RWPE2 (cell line): ENCODE measurements around the gene SAE1.

Source experiments
- ATAC-seq: fragments of 200-7000 bp; cut with Tn5 transposase; 3 replicates; pipeline ENCODE4 v1.9.1; 2021; ENCODE audit warnings: low read depth
- DNase-seq: peaks from one replicate; pipeline ENCODE4 v3.0.0-alpha.2; 2020; ENCODE audit warnings: low spot score
- H3K27ac ChIP-seq: fragments of 450-650 bp; 2 replicates; pipeline ENCODE4 v1.5.1; 2017; ENCODE audit warnings: mild to moderate bottlenecking; ENCODE audit not compliant: poor library complexity, severe bottlenecking
- H3K27me3 ChIP-seq: fragments of 250-450 bp; sonication (Bioruptor Pico); 2 replicates; pipeline ENCODE4 v1.5.1; 2021; ENCODE audit warnings: mild to moderate bottlenecking, moderate library complexity; ENCODE audit not compliant: insufficient read depth, poor library complexity, severe bottlenecking
- H3K36me3 ChIP-seq: fragments of 250-450 bp; sonication (Bioruptor Pico); 2 replicates; pipeline ENCODE4 v1.5.1; 2020; ENCODE audit warnings: low read depth, mild to moderate bottlenecking, moderate library complexity
- H3K4me1 ChIP-seq: fragments of 250-450 bp; sonication (Bioruptor Pico); 2 replicates; pipeline ENCODE4 v1.5.1; 2021; ENCODE audit warnings: mild to moderate bottlenecking, moderate library complexity; ENCODE audit not compliant: insufficient read depth, poor library complexity, severe bottlenecking
- H3K4me3 ChIP-seq: fragments of 250-450 bp; sonication (Bioruptor Pico); 2 replicates; pipeline ENCODE4 v1.5.1; 2021; ENCODE audit warnings: mild to moderate bottlenecking, moderate library complexity; ENCODE audit not compliant: severe bottlenecking
- H3K9me3 ChIP-seq: fragments of 250-450 bp; sonication (Bioruptor Pico); 2 replicates; pipeline ENCODE4 v1.5.1; 2021; ENCODE audit warnings: mild to moderate bottlenecking, moderate library complexity; ENCODE audit not compliant: severe bottlenecking
- TF ChIP-seq, protein P1 (sequence below): fragments of 450-650 bp; IDR thresholded peaks from one replicate; pipeline ENCODE4 v1.5.1; 2017; ENCODE audit warnings: mild to moderate bottlenecking, moderate library complexity; ENCODE audit not compliant: poor library complexity, severe bottlenecking

Gene SAE1

DNA sequence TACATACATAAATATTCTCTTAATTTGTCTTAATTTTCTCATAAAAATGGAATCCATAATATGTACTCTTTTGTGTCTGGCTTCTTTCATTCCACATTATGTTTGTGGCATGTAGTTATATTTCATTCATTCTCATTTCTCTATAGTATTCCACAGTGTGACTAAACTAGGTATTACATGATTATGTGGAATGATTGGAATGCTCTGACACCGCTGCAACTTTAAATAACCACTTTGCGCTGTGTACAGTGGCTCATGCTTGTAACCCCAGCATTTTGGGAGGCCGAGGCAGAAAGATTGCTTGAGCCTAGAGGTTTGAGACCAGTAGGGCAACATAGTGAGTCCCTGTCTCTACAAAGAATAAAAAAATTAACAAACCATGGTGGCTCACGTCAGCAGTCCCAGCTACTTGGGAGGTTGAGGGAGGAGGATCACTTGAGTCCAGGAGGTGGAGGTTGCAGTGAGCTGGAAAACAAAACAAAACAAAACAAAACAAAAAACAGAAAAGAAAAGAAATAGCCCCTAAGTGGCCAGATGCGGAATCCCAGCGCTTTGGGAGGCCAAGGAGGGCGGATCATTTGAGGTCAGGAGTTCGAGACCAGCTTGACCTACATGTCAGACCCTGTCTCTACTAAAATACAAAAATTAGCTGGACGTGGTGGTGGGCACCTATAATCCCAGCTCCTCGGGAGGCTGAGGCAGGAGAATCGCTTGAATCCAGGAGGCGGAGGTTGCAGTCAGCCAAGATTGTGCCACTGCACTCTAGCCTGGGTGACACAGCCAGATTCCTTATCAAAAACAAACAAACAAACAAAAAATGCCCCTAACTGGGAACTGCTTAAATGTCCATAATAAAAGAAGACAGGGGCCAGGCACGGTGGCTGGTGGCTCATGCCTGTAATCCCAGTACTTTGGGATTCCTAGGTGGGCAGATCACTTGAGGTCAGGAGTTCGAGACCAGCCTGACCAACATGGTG is 8.0 kb upstream of the SAE1 start:
- TF ChIP-seq, protein P1, sequence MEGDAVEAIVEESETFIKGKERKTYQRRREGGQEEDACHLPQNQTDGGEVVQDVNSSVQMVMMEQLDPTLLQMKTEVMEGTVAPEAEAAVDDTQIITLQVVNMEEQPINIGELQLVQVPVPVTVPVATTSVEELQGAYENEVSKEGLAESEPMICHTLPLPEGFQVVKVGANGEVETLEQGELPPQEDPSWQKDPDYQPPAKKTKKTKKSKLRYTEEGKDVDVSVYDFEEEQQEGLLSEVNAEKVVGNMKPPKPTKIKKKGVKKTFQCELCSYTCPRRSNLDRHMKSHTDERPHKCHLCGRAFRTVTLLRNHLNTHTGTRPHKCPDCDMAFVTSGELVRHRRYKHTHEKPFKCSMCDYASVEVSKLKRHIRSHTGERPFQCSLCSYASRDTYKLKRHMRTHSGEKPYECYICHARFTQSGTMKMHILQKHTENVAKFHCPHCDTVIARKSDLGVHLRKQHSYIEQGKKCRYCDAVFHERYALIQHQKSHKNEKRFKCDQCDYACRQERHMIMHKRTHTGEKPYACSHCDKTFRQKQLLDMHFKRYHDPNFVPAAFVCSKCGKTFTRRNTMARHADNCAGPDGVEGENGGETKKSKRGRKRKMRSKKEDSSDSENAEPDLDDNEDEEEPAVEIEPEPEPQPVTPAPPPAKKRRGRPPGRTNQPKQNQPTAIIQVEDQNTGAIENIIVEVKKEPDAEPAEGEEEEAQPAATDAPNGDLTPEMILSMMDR = no peak
- Histone ChIP-seq H3K4me3 (no peak overlapping the region), H3K4me1 (peaks cover 17% of the 10 kb centered on the region), H3K27me3 (no peaks in the 10 kb centered on the region), H3K27ac (peak overlapping the region; percentile 54), H3K9me3 (no peaks in the 10 kb centered on the region), H3K36me3 (no peaks in the 10 kb centered on the region)
- DNase-seq (no peak), ATAC-seq (peak; percentile 98)

DNA sequence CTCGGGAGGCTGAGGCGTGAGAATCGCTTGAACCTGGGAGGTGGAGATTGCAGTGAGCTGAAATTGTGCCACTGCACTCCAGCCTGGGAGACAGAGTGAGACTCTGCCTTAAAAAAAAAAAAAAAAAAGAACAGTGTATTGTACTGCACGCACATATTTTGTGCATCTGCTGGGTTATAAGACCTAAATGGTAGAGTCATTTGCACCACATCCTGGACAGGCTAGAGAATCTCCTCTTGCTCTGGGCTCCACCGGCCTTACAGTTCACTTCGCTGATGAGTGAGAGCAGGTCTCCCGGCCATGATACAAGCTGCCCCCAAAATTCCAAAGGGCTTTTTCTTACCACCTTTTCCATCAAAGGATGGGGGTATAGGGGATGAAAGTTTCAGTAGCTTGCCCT is 7.2 kb upstream of the SAE1 start:
- H3K27me3 ChIP-seq = no peaks in the 10 kb centered on the region
- H3K36me3 ChIP-seq = no peaks in the 10 kb centered on the region
- peaks cover 17% of the 10 kb centered on the region for H3K4me1 ChIP-seq
- DNase-seq (no peak), ATAC-seq (no peak)
- H3K9me3 ChIP-seq = no peaks in the 10 kb centered on the region
- H3K27ac ChIP-seq = no peak overlapping the region
- H3K4me3 ChIP-seq = no peak overlapping the region
- TF ChIP-seq, protein P1 = no peak

DNA sequence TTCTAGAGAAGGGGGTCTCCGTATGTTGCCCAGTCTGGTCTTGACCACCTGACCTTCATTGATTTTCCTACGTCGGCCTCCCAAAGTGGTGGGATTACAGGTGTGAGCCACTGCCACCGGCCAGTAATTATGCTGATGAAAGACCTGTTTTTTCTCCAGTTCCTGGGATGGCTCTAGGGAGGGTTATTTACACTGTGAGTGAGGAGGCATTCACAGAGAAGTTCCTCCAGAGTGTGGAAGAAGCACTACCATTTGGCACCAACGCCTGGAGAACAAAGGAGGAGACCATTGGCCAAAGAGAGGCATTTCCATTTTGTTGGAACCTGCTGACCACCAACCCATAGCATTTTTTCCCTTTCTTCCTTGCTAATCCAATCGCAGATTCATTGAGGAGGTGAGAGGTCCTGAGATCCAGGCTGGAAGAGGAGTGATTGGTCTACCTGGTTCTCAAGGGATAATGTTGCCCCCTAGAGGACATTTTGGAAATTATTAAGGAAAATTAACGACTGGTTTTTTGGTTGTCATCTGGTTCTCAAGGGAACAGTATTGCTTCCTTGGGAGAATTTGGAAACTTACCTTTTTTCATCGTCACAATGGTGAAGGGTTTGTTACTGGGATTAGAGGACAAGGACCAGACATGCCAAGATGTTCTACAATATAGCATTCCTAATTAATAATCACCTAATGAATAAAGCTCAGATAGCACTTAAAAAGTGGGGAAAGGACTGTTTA is 5.5 kb upstream of the SAE1 start:
- H3K27ac ChIP-seq = no peak overlapping the region
- TF ChIP-seq, protein P1 = peak; percentile 88
- peaks cover 17% of the 10 kb centered on the region for H3K4me1 ChIP-seq
- H3K27me3 ChIP-seq = no peaks in the 10 kb centered on the region
- H3K4me3 ChIP-seq = no peak overlapping the region
- peak; percentile 61 for ATAC-seq
- H3K36me3 ChIP-seq = no peaks in the 10 kb centered on the region
- DNase-seq = no peak
- H3K9me3 ChIP-seq = no peaks in the 10 kb centered on the region

DNA sequence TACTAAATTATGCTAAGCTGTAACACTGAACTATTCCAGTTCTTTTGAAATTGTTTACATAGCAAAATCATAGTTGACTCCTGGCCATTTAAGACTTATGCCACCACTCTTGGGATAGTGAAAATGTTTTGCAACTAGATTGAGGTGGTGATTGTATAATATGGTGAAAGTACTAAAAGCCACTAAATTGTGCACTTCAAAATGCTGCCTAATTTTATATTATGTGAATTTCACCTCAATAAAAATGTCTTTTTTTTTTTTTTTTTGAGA is 5.0 kb upstream of the SAE1 start:
- TF ChIP-seq, protein P1 = no peak
- H3K36me3 ChIP-seq = no peaks in the 10 kb centered on the region
- H3K4me1 ChIP-seq = peaks cover 17% of the 10 kb centered on the region
- no peak overlapping the region for H3K27ac ChIP-seq
- no peak overlapping the region for H3K4me3 ChIP-seq
- ATAC-seq (no peak), DNase-seq (no peak)
- no peaks in the 10 kb centered on the region for H3K9me3 ChIP-seq
- no peaks in the 10 kb centered on the region for H3K27me3 ChIP-seq
